Stomach (tissue), 9 donors: ENCODE measurements around the gene AFAP1L1. TPM values are rescaled to one million over a fixed set of nuclear protein-coding genes. Genes with fewer than 3 reads are reported as not detected.

ENCODE experiments used
- DNase-seq, 2 donors: peaks; one replicate each; pipeline versions ENCODE4 v3.0.0 to v3.0.0-alpha.2; 2013 to 2019
- H3K27ac ChIP-seq, 5 donors: fragments of 200-600 bp in 4 of 5; sonication (generic) in 4 of 5; one replicate each; pipeline ENCODE4 v1.5.1; 2013 to 2019; ENCODE audit warnings: mild to moderate bottlenecking in 1 of 5, moderate library complexity in 1 of 5
- H3K27me3 ChIP-seq, 3 donors: fragments of 200-600 bp; sonication (generic); one replicate each; pipeline ENCODE4 v1.5.1; 2017 to 2019; ENCODE audit warnings: mixed run types in 1 of 3
- H3K36me3 ChIP-seq, 4 donors: fragments of 200-600 bp; sonication (generic); 1 replicate in 3 of 4; 2 replicates in 1 of 4; pipeline ENCODE4 v1.5.1; 2016 to 2019
- H3K4me1 ChIP-seq, 4 donors: fragments of 200-600 bp; sonication (generic); one replicate each; pipeline ENCODE4 v1.5.1; 2016 to 2019
- H3K4me3 ChIP-seq, 4 donors: fragments of 200-600 bp; sonication (generic) in 3 of 4; one replicate each; pipeline ENCODE4 v1.5.1; 2016 to 2019; ENCODE audit warnings: mild to moderate bottlenecking in 1 of 4
- H3K9me3 ChIP-seq, 4 donors: fragments of 200-600 bp; sonication (generic); one replicate each; pipeline ENCODE4 v1.5.1; 2016 to 2019
- CTCF ChIP-seq, 7 experiments: fragments of 450-650 bp in 4 of 7; fragments of 200-600 bp in 3 of 7; sonication (generic) in 3 of 7; IDR thresholded peaks; one replicate each; pipeline ENCODE4 v1.5.1; 2016 to 2019; ENCODE audit warnings: antibody characterized with exemption in 7 of 7, control low read depth in 2 of 7, mild to moderate bottlenecking in 1 of 7
- EP300 ChIP-seq: sonication (generic); formaldehyde crosslinking; IDR thresholded peaks from one replicate; pipeline ENCODE4 v1.6.1; 2017; ENCODE audit warnings: antibody characterized with exemption
- POLR2A ChIP-seq, 4 donors: fragments of 450-650 bp; IDR thresholded peaks; one replicate each; pipeline ENCODE4 v1.6.1; 2016; ENCODE audit warnings: antibody characterized with exemption in 4 of 4, control low read depth in 2 of 4, mild to moderate bottlenecking in 1 of 4, moderate library complexity in 1 of 4
- POLR2AphosphoS5 ChIP-seq, 3 donors: sonication (generic); formaldehyde crosslinking; IDR thresholded peaks; one replicate each; pipeline ENCODE4 v1.6.1; 2016; ENCODE audit warnings: antibody characterized with exemption in 3 of 3
- WGBS, 5 donors: extraction: QIAGEN DNeasy Blood & Tissue Kit in 3 of 5; methylation state at CpG; one replicate each; pipeline versions ENCODE4 v1.1.5 to v1.1.7; 2013 to 2018; 5-methylcytosine and 5-hydroxymethylcytosine counted together
- intact Hi-C: fragments of 100-400 bp; cut with DNase I; formaldehyde crosslinking; loops from one replicate; pipeline ENCODE4 v1.15.1; 2023; ENCODE audit warnings: low total_unique reads
- polyA plus RNA-seq, 3 donors: library from polyadenylated mRNA; stranded (reverse); fragments of 200-250 nt; gene quantifications; one replicate each; pipeline ENCODE4 v1.2.3, GENCODE V29; 2013
- total RNA-seq, 5 donors: library from RNA; depleted of rRNA; stranded (reverse); fragments of >200 nt; gene quantifications; one replicate each; pipeline versions ENCODE4 v1.1.0 to v1.2.3, GENCODE V29; 2014 to 2016
- donor health status: healthy with polysubstance abuse.
- donor health status: Bipolar disorder and iron deficiency.
- donor health status: healthy.

The AFAP1L1 gene
- total and polyA plus RNA-seq, 8 donors: 0.29 to 66.5 (median 3.3) TPM

GRCh38 chr5:149303210-149303609 is 31.6 kb downstream of the AFAP1L1 start:
- Histone ChIP-seq H3K9me3 (no peaks in the 10 kb centered on the region), H3K27ac (no peak overlapping the region), H3K27me3 (peaks cover 0 to 13% (median 0%) of the 10 kb centered on the region in 3 donors), H3K4me1 (no peaks in the 10 kb centered on the region), H3K36me3 (peaks cover 0 to 4% (median 0%) of the 10 kb centered on the region in 4 donors), H3K4me3 (no peak overlapping the region)
- WGBS, 5 donors: 71 to 80% (median 76%) methylated on average over 4 of the region's 4 CpGs
- DNase-seq: no peak
- intact Hi-C loops: no loop called here
- TF ChIP-seq POLR2A (IDR thresholded peaks at IDR 0.05): no peak
- TF ChIP-seq EP300: no peak
- TF ChIP-seq POLR2AphosphoS5 (IDR thresholded peaks at IDR 0.05): no peak
- no peak for TF ChIP-seq CTCF (IDR thresholded peaks at IDR 0.05)

GRCh38 chr5:149304195-149305078 is 32.8 kb downstream of the AFAP1L1 start:
- intact Hi-C loops: no loop called here
- WGBS, 5 donors: 71 to 77% (median 76%) methylated on average over 11 of the region's 11 CpGs
- Histone ChIP-seq H3K4me3 (no peak overlapping the region), H3K4me1 (no peaks in the 10 kb centered on the region), H3K36me3 (peaks cover 0 to 4% (median 0%) of the 10 kb centered on the region in 4 donors), H3K9me3 (no peaks in the 10 kb centered on the region), H3K27ac (peak overlapping the region in 1 of 5 donors; percentile 34), H3K27me3 (peaks cover 0 to 7% (median 0%) of the 10 kb centered on the region in 3 donors)
- TF ChIP-seq POLR2AphosphoS5 (IDR thresholded peaks at IDR 0.05): no peak
- TF ChIP-seq CTCF (IDR thresholded peaks at IDR 0.05): no peak
- TF ChIP-seq POLR2A (IDR thresholded peaks at IDR 0.05): no peak
- no peak for TF ChIP-seq EP300
- DNase-seq: no peak

GRCh38 chr5:149309354-149309753 is 37.7 kb downstream of the AFAP1L1 start:
- Histone ChIP-seq H3K9me3 (no peaks in the 10 kb centered on the region), H3K36me3 (peaks cover 0 to 3% (median 0%) of the 10 kb centered on the region in 4 donors), H3K4me1 (no peaks in the 10 kb centered on the region), H3K27ac (no peak overlapping the region), H3K4me3 (no peak overlapping the region), H3K27me3 (peaks cover 0 to 4% (median 0%) of the 10 kb centered on the region in 3 donors)
- intact Hi-C loops: no loop called here
- 82 to 90% (median 85%) methylated on average over 6 of the region's 6 CpGs for WGBS, 5 donors
- no peak for DNase-seq
- TF ChIP-seq EP300 (no peak), POLR2A (IDR thresholded peaks at IDR 0.05) (no peak), CTCF (IDR thresholded peaks at IDR 0.05) (no peak), POLR2AphosphoS5 (IDR thresholded peaks at IDR 0.05) (no peak)

GRCh38 chr5:149310488-149310887 is 38.8 kb downstream of the AFAP1L1 start:
- no peak overlapping the region for H3K27ac ChIP-seq
- no peak for DNase-seq
- peaks cover 0 to 3% (median 0%) of the 10 kb centered on the region in 4 donors for H3K36me3 ChIP-seq
- intact Hi-C loops: no loop called here
- no peaks in the 10 kb centered on the region for H3K4me1 ChIP-seq
- TF ChIP-seq POLR2AphosphoS5 (IDR thresholded peaks at IDR 0.05): no peak
- no peak for TF ChIP-seq CTCF (IDR thresholded peaks at IDR 0.05)
- TF ChIP-seq EP300: no peak
- no peak for TF ChIP-seq POLR2A (IDR thresholded peaks at IDR 0.05)
- 86 to 90% (median 89%) methylated on average over 4 of the region's 4 CpGs for WGBS, 5 donors
- H3K9me3 ChIP-seq: no peaks in the 10 kb centered on the region
- H3K4me3 ChIP-seq: no peak overlapping the region
- no peaks in the 10 kb centered on the region for H3K27me3 ChIP-seq
